Measurements from ENCODE around the gene OR2S2.
A peak's percentile ranks its signal among the peaks of the same experiment; 100 is the strongest.
"Not testable (repeated sequence)": the region's sequence is repeated elsewhere in the genome, so short reads cannot be mapped to it uniquely, and the experiment has no call there.

The OR2S2 gene, protein sequence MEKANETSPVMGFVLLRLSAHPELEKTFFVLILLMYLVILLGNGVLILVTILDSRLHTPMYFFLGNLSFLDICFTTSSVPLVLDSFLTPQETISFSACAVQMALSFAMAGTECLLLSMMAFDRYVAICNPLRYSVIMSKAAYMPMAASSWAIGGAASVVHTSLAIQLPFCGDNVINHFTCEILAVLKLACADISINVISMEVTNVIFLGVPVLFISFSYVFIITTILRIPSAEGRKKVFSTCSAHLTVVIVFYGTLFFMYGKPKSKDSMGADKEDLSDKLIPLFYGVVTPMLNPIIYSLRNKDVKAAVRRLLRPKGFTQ

DNA sequence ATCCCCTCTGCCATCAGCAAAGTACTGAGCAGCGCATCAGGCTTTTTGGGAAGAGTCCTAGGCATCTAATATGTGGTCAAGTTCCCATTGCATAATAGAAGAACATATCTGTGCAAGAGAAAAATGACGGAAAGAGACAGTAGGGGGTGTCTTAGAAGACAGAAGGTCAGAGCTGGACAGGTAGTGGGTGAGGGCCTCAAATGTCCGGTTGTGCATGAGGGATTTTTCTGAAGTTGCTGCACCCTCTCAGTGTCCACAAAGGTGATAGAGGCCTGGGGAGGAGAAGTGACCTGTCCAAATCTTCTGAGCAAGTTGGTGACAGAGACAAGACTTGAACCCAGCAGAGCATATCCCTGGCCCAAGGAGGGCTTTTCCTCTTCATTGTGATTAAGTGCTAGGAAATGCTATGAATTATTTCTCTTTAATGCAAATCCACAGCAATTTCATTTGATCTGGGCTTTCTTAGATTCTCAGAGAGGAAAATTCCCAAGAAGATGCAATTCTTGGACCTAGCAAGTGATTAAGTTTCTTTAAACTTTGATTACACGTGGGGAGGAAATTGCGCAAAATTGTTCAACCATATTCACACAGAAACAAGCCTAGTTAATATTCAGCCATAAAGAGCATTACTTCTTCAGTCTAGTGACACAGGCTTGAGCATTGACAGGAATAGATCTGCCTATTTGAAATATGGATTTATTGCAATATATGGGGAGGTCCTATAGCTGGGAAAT is at the start of gene OR2S2:
Gene OR2S2, minus strand, starts transcription at position 51 of the 734 bp plus-strand sequence. CDS start 56 bp downstream, outside the sequence.
- H3K27me3 ChIP-seq: no peaks in the 10 kb centered on the region
- no peaks in the 10 kb centered on the region for H3K4me1 ChIP-seq
- no peak within 1 kb of the TSS for H3K4me3 ChIP-seq
- no peak for TF ChIP-seq Cebpa-rat (IDR thresholded peaks at IDR 0.05)
- H3K9me3 ChIP-seq: no peaks in the 10 kb centered on the region
- no peak within 1 kb of the TSS for H3K4me2 ChIP-seq
- H3K27ac ChIP-seq: no peak within 1 kb of the TSS
- H3K36me3 ChIP-seq: no peaks in the 10 kb centered on the region
- no peaks in the 10 kb centered on the region for H4K20me1 ChIP-seq
- no peak within 1 kb of the TSS for H3K9ac ChIP-seq

DNA sequence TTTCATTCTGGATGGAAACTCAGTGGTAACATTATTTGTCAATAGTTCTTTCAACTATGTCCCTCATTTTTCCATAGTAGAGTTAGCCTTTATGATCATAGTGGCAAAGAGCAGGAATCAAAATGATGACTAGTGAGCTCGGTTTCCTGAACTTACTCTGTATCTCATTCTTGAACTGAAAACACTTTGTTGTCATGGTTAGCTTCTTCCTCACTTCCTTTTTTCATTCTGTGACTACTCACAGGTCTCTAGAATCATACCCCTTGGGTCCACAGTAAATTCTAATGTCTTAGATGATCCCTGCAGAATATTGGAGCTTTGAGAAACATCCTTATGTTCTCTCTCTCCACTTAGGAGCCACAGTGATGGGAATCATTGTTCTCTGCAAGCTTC is 49.4 kb upstream of the OR2S2 start:
- Histone ChIP-seq H3K36me3 (no peaks in the 10 kb centered on the region), H3K9me3 (peaks cover 11% of the 10 kb centered on the region), H3K27ac (no peak overlapping the region), H3K4me3 (no peak overlapping the region), H3K4me2 (peak overlapping the region; percentile 33), H3K9ac (no peak overlapping the region), H3K27me3 (no peaks in the 10 kb centered on the region), H3K4me1 (peaks cover 14% of the 10 kb centered on the region), H4K20me1 (no peaks in the 10 kb centered on the region)
- TF ChIP-seq Cebpa-rat (IDR thresholded peaks at IDR 0.05): no peak

DNA sequence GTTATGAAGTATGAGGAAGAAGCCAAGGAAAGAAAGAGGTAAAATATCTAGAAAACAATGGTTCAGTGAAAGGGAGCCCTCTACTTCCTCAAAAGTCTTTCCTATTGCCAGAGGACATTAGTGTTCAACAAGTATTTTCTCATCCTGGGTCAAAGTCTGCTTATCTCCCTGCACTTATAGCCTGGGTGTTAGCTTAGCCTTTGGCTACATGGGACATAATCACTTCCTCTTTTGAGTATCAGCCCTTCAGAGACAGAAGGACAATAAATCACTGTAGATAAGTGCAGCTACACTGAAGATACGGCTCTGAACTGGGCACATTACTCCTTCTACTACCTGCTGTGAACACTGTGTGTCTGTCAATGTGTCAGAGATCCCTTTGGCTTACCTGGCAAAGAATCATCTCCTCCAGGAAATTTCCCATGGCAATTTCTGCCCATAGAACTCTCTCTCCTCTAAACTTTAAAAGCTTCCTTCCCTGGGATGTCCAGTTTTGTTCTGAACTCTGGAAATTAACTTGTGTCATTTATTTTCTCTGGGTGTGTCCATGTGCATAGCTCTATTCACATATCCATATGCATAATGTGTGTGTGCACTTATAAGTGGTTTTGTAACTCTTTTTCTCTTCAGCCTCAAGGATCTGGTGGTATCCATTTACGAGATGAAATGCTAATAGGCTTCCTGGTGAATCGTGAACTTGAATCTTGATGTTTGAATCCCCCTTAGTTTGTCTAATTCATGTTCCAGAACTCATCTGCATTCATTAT is 48.8 kb upstream of the OR2S2 start:
- Histone ChIP-seq H3K4me3 (no peak overlapping the region), H3K9ac (no peak overlapping the region), H3K4me1 (peaks cover 14% of the 10 kb centered on the region)

DNA sequence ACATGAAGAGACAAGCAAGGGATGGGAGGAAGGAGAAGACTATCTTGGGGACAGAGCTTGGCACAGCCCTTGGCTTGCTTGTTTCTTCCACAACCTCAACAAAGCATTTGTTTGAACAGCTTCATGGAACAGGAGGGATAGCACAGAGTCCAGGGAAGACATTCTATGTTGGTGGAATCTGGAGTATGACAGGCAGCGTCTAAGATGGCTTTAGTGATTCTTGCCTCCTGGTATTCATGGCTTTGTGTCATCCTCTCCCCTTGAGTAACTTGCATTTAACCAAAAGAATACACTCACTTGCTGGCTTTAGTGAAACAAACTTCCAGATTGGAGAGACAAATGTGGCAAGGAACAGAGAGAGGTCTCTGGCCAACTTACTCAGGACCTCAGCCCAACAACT is 47.9 kb upstream of the OR2S2 start:
- Histone ChIP-seq H3K27ac (no peak overlapping the region), H3K27me3 (no peaks in the 10 kb centered on the region), H3K4me1 (peaks cover 14% of the 10 kb centered on the region), H3K9me3 (peaks cover 11% of the 10 kb centered on the region), H3K4me2 (no peak overlapping the region), H4K20me1 (no peaks in the 10 kb centered on the region), H3K36me3 (no peaks in the 10 kb centered on the region), H3K4me3 (no peak overlapping the region), H3K9ac (no peak overlapping the region)
- TF ChIP-seq Cebpa-rat (IDR thresholded peaks at IDR 0.05): no peak

More for the DNA sequence above, 48.8 kb upstream of the OR2S2 start:
- Histone ChIP-seq H3K36me3 (no peaks in the 10 kb centered on the region), H3K27me3 (no peaks in the 10 kb centered on the region), H3K27ac (no peak overlapping the region), H3K4me2 (peak overlapping the region; percentile 33), H4K20me1 (no peaks in the 10 kb centered on the region), H3K9me3 (peaks cover 11% of the 10 kb centered on the region)
- no peak for TF ChIP-seq Cebpa-rat (IDR thresholded peaks at IDR 0.05)

DNA sequence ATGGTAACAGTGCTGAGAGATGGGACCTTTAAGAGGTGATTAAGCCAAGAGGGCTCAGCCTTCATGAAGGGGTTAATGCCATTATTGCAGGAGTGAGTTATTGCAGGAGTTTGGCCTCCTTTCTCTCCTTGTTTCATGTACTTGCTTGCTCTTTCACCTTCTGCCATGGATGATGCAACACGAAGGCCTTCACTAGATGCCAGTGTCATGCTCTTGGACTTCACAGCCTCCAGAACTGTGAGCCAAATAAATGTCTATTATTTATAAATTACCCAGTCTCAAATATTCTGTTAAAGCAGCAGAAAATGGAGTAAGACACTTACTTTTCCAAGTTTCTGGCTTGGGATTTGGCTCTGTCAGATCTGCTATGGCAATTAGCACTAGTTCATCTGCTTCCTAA is 40.4 kb upstream of the OR2S2 start:
- Histone ChIP-seq H3K9ac (no peak overlapping the region), H3K4me1 (peaks cover 19% of the 10 kb centered on the region), H3K9me3 (peaks cover 13% of the 10 kb centered on the region), H3K4me2 (no peak overlapping the region), H4K20me1 (no peaks in the 10 kb centered on the region), H3K4me3 (no peak overlapping the region), H3K27ac (no peak overlapping the region), H3K36me3 (no peaks in the 10 kb centered on the region), H3K27me3 (no peaks in the 10 kb centered on the region)
- 0 out of 2 replicates have a peak, but pooled peaks have one; percentile 42 for TF ChIP-seq Cebpa-rat (IDR thresholded peaks at IDR 0.05)

DNA sequence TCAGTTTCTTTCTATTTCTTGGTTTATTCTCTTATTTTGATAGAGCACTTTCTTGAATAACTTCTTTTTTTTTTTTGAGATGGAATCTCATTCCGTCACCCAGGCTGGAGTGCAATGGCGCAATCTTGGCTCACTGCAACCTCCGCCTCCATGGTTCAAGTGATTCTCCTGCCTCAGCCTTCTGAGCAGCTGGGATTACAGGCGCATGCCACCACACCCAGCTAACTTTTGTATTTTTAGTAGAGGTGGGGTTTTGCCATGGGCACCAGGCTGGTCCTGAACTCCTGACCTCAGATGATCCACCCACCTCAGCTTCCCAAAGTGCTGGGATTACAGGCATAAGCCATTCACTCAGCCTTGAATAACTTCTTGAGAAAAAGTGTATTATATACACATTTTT is 39.1 kb upstream of the OR2S2 start:
- H3K9me3 ChIP-seq: peaks cover 13% of the 10 kb centered on the region
- not testable (repeated sequence) for H3K36me3 ChIP-seq, H3K4me3 ChIP-seq, H3K27ac ChIP-seq, H3K9ac ChIP-seq, H4K20me1 ChIP-seq, H3K4me2 ChIP-seq, H3K27me3 ChIP-seq
- peaks cover 20% of the 10 kb centered on the region for H3K4me1 ChIP-seq

DNA sequence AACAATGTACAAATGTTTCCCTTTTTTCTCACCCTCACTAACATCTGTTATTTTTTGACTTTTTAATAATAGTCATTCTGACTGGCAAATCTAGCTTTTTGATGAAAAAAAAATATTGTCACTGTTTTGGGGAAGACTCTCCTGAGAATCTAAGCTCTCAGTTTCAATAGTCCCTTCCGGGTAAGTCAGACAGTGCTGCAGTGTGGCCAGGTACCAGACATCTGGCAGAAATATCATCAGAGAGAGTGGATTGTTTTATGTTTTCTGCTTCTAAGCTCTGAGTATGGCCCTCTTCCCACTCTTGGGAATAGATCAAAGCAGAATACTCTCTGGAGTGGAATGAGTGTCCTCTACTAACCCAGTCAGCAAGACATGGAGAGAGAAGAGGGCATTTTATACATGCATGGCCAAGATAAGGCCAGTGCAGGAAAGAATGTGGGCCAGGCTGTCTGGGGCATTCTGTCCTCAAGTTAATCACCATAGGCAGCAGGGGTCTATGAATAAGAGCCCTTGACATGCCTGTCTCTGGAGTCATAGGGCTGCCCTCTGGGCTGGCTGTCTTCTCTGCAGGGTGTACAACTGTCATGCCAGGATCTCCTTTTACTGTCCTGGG is 38.5 kb upstream of the OR2S2 start:
- H3K9ac ChIP-seq: no peak overlapping the region

DNA sequence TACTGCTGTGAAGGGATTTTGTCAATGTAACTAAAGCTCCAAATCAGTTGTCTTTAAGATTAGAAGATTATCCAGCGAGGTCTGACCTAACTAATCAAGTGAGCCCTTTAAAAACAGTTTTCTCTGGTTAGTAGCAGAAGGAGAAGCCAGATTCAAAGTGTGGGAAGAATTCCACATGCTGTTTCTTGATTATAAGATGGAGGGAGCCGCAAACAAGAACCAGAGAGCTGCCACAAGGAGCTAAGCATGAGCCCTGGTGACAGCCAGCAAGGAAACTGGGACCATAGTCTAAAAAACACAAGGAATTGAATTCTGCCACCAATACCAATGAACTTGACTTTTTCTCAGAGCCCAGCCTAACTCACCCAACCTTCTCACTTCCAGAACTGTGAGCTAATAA is 37.0 kb upstream of the OR2S2 start:
- no peak overlapping the region for H3K27ac ChIP-seq
- H3K9me3 ChIP-seq: peaks cover 13% of the 10 kb centered on the region
- H3K4me3 ChIP-seq: no peak overlapping the region
- H3K4me2 ChIP-seq: no peak overlapping the region
- peaks cover 20% of the 10 kb centered on the region for H3K4me1 ChIP-seq
- TF ChIP-seq Cebpa-rat (IDR thresholded peaks at IDR 0.05): no peak
- H3K9ac ChIP-seq: no peak overlapping the region
- H3K36me3 ChIP-seq: no peaks in the 10 kb centered on the region
- H3K27me3 ChIP-seq: no peaks in the 10 kb centered on the region
- H4K20me1 ChIP-seq: no peaks in the 10 kb centered on the region

More for the DNA sequence above, 38.5 kb upstream of the OR2S2 start:
- Histone ChIP-seq H3K9me3 (peaks cover 13% of the 10 kb centered on the region), H3K4me1 (peaks cover 20% of the 10 kb centered on the region), H3K27ac (no peak overlapping the region), H3K4me3 (no peak overlapping the region), H4K20me1 (no peaks in the 10 kb centered on the region), H3K4me2 (no peak overlapping the region), H3K36me3 (no peaks in the 10 kb centered on the region), H3K27me3 (no peaks in the 10 kb centered on the region)
- TF ChIP-seq Cebpa-rat (IDR thresholded peaks at IDR 0.05): no peak

DNA sequence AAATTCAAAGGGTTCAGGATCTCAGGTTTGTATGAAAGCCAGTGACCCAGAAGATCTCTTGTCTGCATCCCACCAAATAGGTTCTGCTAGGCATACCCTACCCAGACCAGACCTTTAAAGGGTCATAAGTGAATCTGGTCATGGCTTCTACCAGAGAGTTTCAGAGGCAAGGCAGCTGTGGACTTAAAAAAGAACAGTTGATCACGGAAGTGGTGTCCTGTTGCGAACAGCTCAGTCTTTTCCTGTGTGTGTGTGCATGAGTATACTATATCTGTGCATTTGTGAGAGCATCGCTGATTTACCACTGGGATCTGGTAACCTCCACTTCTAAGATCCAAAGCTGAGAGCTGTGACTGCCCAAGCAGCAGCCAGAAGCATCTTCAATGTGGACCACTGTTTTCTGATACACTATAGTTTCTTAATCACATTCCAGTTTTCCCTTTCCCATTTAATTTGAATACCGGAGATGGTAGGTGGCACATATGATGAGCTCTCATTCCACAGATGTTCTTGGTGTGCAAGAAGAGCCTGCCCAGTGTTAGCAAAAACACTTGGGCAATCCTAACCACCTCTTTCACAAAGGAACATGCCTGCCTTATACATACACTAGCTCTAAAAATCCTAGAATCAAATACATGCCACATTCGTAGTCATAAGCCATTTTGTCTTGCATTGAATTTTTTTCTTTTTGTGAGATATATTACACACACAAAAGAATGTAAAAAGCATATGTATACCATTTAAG is 36.2 kb upstream of the OR2S2 start:
- Histone ChIP-seq H3K4me3 (no peak overlapping the region), H3K27ac (peak overlapping the region; percentile 62), H3K4me2 (peak overlapping the region; percentile 58), H3K36me3 (no peaks in the 10 kb centered on the region), H3K4me1 (peaks cover 20% of the 10 kb centered on the region), H3K9me3 (peaks cover 13% of the 10 kb centered on the region), H4K20me1 (no peaks in the 10 kb centered on the region), H3K9ac (no peak overlapping the region), H3K27me3 (no peaks in the 10 kb centered on the region)
- no peak for TF ChIP-seq Cebpa-rat (IDR thresholded peaks at IDR 0.05)

DNA sequence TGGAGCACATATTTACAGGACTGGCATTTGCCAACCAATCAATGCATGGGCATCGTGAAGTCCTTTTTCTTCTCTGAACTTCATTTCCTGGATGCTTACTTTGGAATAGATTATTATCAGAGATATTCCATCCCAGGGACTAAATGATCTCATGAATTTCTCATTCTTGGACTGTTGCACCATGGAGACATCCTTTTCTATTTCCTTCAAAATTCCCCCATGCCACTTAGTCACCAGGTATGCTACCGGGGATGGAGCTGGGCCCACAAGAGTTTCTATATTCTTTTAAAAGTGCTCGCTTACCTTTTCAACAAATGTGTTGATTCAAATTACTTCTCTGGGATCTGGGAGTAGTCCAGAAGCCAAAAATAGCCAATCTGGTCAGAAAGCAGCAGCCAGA is 35.2 kb upstream of the OR2S2 start:
- H3K36me3 ChIP-seq, H3K9ac ChIP-seq, H3K27me3 ChIP-seq: not testable (repeated sequence)

More for the DNA sequence above, 35.2 kb upstream of the OR2S2 start:
- not testable (repeated sequence) for H3K9me3 ChIP-seq, H3K4me2 ChIP-seq, H3K27ac ChIP-seq, H3K4me3 ChIP-seq, H4K20me1 ChIP-seq
- peaks cover 16% of the 10 kb centered on the region for H3K4me1 ChIP-seq
